GM12872 (cell line): ENCODE data around the gene FLOT2.
A peak's percentile ranks its signal among the peaks of the same experiment; 100 is the strongest.

Source experiments
- TF ChIP-seq, protein P1 (sequence below): IDR thresholded peaks from 3 replicates; pipeline ENCODE4 v1.5.1; 2011; ENCODE audit warnings: low read depth, mild to moderate bottlenecking, low read length, moderate library complexity; ENCODE audit not compliant: insufficient read depth

FLOT2 gene

DNA sequence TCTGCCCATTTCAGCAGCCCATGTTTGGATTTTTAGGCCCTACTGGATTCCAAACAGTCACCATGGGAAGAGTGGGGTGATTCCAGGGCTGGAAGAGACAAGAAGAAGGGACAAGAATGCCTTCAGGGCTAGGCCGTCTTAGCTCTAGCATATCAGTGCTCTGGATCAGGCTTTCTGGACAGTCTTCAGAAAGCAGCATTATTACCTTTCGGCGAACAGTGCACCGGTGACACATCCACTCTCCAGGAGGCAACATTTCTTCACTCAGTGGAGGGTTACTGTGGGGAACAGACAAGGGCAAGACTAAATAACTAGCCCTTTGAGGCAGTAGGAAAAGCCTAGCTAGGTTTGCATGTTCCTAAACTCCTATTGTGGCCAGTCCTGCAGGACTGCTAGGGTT is 29.3 kb upstream of the FLOT2 start:
- TF ChIP-seq, protein P1, sequence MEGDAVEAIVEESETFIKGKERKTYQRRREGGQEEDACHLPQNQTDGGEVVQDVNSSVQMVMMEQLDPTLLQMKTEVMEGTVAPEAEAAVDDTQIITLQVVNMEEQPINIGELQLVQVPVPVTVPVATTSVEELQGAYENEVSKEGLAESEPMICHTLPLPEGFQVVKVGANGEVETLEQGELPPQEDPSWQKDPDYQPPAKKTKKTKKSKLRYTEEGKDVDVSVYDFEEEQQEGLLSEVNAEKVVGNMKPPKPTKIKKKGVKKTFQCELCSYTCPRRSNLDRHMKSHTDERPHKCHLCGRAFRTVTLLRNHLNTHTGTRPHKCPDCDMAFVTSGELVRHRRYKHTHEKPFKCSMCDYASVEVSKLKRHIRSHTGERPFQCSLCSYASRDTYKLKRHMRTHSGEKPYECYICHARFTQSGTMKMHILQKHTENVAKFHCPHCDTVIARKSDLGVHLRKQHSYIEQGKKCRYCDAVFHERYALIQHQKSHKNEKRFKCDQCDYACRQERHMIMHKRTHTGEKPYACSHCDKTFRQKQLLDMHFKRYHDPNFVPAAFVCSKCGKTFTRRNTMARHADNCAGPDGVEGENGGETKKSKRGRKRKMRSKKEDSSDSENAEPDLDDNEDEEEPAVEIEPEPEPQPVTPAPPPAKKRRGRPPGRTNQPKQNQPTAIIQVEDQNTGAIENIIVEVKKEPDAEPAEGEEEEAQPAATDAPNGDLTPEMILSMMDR = no peak

DNA sequence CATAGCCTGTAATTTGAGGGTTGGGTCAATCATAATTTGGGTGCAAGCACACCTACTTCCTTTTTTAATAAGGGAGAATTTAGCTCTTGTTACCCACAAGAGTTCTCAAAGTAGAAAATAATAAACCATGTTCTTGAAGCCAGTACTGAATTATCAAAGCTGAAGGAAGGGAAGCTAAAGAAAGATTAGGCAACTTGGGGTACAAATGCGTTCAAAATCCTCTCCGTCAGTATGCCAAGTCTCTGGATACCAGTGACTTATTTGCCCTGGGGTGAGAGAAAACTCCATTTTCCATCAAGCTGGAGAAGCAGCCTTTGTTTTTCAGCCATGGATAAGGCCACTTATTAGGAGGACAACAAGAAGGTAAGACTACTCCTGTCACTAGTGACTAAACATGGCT is 28.8 kb upstream of the FLOT2 start:
- TF ChIP-seq, protein P1 = no peak

DNA sequence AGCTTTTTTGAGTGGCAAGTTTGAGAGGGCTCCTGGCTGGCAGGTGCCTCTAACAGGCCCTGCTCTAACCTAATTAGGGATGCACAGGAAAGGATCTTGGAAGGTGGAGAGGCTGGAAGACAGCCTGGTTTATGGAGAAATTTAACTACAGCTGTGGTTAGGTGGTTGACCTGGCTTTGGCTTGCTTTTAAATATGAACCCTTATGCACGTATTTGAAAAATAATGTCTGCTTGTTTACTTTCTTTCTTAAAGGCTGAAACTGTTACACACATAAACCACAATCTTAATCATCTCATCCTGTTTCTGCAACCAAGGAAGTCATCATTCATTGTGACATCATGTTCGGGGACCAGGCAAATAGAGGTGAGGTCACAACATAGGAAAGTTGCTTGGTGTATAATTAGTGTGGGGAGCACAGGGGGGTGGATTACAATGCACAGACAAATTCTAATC is 28.4 kb upstream of the FLOT2 start:
- TF ChIP-seq, protein P1 = no peak

DNA sequence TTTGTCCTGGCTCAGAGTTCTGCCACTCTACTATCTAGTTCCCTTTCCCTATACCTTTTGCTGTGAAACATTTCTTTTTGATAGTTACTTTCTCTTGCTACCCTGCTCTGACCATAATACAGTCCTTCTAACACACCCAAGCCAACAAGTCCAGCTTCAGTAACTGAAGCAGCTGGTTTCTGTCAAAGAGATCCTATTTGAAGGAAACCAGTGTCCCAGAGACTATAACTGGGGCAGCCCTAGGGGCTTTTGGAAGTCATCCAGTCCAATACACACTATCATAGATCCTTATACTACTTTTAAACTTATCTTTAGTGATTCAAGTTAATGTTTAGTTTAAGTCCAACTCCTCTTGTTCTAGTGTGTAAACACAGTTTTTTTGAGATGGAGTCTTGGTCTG is 22.7 kb upstream of the FLOT2 start:
- TF ChIP-seq, protein P1 = no peak

DNA sequence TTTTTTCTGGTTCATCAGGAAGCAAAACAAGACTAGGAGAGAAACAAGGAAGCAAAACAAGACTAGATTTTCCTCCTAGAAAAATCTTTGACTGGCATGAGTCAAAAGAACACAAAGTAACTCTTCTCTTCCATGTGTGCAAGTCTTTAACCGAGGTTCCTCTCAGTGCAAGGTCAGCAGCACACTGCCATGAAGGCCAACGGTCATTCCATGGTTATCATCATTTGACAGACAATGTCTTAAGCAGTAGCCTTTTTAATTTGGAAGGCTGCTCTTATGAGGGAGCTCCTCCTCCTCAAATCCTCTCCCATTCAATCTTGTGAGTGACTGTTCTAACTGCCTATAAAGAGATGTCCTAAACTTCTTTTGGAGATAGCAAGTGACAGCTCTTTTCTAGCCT is 20.8 kb upstream of the FLOT2 start:
- TF ChIP-seq, protein P1 = no peak

DNA sequence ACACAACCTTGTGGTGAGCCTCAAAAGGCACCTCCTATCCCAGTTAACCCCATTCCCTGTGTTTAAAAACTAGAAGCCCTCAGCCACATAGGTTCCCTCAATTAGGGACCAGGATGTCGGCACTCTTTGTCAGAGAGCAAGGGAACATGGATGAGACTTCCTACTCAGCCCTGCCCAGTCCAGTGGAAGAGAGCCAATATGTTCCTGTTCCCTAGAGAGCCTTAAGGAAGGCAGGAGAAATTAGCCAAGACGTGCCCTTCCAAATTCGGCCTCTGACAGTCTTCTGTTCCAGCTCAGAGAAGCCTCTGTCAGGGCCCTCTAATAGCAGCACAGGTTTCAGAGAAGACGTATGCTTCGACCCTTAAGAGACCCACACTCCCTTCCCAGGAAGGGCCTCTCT is 19.9 kb upstream of the FLOT2 start:
- TF ChIP-seq, protein P1 = no peak

DNA sequence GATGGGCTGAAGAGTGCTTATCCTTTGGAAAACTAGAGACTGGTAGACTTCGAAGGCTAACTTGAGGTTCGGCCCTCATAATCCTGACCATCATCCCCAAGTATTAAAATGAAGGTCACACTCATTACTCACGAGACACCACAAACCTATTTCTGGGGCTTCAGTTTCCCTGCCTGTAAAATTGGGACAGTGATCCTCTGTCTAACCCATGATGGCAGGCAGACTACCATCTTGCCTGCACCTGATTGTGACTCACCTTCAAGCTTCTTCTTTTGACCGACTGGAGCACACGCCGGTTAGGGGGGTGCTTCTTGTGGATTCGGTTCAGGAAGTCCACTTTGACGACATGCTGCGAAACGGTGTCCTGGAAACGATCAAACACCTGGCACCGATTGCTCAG is 19.5 kb upstream of the FLOT2 start:
- TF ChIP-seq, protein P1 = no peak

DNA sequence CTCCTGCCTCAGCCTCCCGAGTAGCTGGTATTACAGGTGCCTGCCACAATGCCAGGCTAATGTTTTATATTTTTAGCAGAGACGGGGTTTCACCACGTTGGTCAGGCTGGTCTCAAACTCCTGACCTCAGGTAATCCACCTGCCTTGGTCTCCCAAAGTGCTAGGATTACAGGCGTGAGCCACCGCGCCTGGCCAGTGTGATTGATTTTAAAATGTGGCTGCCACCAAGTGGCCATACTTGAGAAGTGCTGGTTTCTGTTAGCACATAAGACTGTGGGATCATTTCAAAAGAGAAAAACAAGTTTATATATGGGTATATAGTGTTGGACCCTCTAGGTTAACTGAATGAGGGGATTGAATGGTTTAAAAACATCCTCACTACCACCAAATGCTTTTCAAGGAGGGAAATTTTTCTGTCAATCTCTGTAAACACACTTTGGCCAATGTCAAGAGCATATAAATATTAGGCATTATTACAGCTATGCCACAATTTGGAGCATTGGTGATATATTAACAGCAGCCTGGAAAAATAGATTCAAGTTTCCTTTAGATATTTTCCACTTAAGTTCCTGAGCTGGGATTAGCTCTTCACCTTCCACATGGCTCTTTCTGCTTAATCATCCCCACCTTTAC is 18.9 kb upstream of the FLOT2 start:
- TF ChIP-seq, protein P1 = peak; percentile 65
